Measurements from ENCODE around the gene PLEKHA5.
"Not testable (repeated sequence)": the region's sequence is repeated elsewhere in the genome, so short reads cannot be mapped to it uniquely, and the experiment has no call there.

The PLEKHA5 gene

GRCh38 chr12:19409376-19409775, 279.8 kb downstream of the PLEKHA5 start:
- Histone ChIP-seq H3K36me3 (ENCODE audit: control insufficient read depth, insufficient read depth, low read length) (no peaks in the 10 kb centered on the region), H3K27me3 (ENCODE audit: control insufficient read depth, insufficient read depth, low read length) (no peaks in the 10 kb centered on the region), H3K4me3 (ENCODE audit: low read depth, low read length) (no peak overlapping the region), H3K9ac (ENCODE audit: low read depth, low read length) (no peak overlapping the region), H3K9me3 (ENCODE audit: control insufficient read depth, insufficient read depth, low read length) (no peaks in the 10 kb centered on the region), H3K4me1 (ENCODE audit: control insufficient read depth, insufficient read depth, low read length) (peaks cover 38% of the 10 kb centered on the region), H3K27ac (ENCODE audit: low read depth, low read length) (peak overlapping the region; percentile 85)

- H3K27ac ChIP-seq (ENCODE audit: low read depth, low read length) = peak overlapping the region; percentile 85
- no peak overlapping the region for H3K9ac ChIP-seq (ENCODE audit: low read depth, low read length)
- peaks cover 38% of the 10 kb centered on the region for H3K4me1 ChIP-seq (ENCODE audit: control insufficient read depth, insufficient read depth, low read length)
- H3K9me3 ChIP-seq (ENCODE audit: control insufficient read depth, insufficient read depth, low read length) = no peaks in the 10 kb centered on the region
- peak overlapping the region; percentile 13; the same call in 1 of the 2 replicates for H3K4me3 ChIP-seq (ENCODE audit: low read depth, low read length)
- no peaks in the 10 kb centered on the region for H3K27me3 ChIP-seq (ENCODE audit: control insufficient read depth, insufficient read depth, low read length)
- H3K36me3 ChIP-seq (ENCODE audit: control insufficient read depth, insufficient read depth, low read length) = no peaks in the 10 kb centered on the region
Observed at GRCh38 chr12:19410211-19410610, 280.7 kb downstream of the PLEKHA5 start.

GRCh38 chr12:19410629-19411185, 281.2 kb downstream of the PLEKHA5 start:
- Histone ChIP-seq H3K9me3 (ENCODE audit: control insufficient read depth, insufficient read depth, low read length) (no peaks in the 10 kb centered on the region), H3K27me3 (ENCODE audit: control insufficient read depth, insufficient read depth, low read length) (no peaks in the 10 kb centered on the region), H3K4me3 (ENCODE audit: low read depth, low read length) (peak overlapping the region; percentile 13), H3K4me1 (ENCODE audit: control insufficient read depth, insufficient read depth, low read length) (peaks cover 38% of the 10 kb centered on the region), H3K36me3 (ENCODE audit: control insufficient read depth, insufficient read depth, low read length) (no peaks in the 10 kb centered on the region), H3K27ac (ENCODE audit: low read depth, low read length) (peak overlapping the region; percentile 85), H3K9ac (ENCODE audit: low read depth, low read length) (no peak overlapping the region)

GRCh38 chr12:19411234-19412204, 282.0 kb downstream of the PLEKHA5 start:
- Histone ChIP-seq H3K4me1 (ENCODE audit: control insufficient read depth, insufficient read depth, low read length) (peaks cover 38% of the 10 kb centered on the region), H3K27ac (ENCODE audit: low read depth, low read length) (peak overlapping the region; percentile 85), H3K9ac (ENCODE audit: low read depth, low read length) (no peak overlapping the region), H3K9me3 (ENCODE audit: control insufficient read depth, insufficient read depth, low read length) (no peaks in the 10 kb centered on the region), H3K4me3 (ENCODE audit: low read depth, low read length) (0 out of 2 replicates have a peak overlapping the region, but pooled peaks have one; percentile 13), H3K27me3 (ENCODE audit: control insufficient read depth, insufficient read depth, low read length) (no peaks in the 10 kb centered on the region), H3K36me3 (ENCODE audit: control insufficient read depth, insufficient read depth, low read length) (no peaks in the 10 kb centered on the region)

- no peak overlapping the region for H3K9ac ChIP-seq (ENCODE audit: low read depth, low read length)
- H3K9me3 ChIP-seq (ENCODE audit: control insufficient read depth, insufficient read depth, low read length) = no peaks in the 10 kb centered on the region
- no peak overlapping the region for H3K4me3 ChIP-seq (ENCODE audit: low read depth, low read length)
- H3K27me3 ChIP-seq (ENCODE audit: control insufficient read depth, insufficient read depth, low read length) = no peaks in the 10 kb centered on the region
- H3K4me1 ChIP-seq (ENCODE audit: control insufficient read depth, insufficient read depth, low read length) = peaks cover 38% of the 10 kb centered on the region
- no peaks in the 10 kb centered on the region for H3K36me3 ChIP-seq (ENCODE audit: control insufficient read depth, insufficient read depth, low read length)
- H3K27ac ChIP-seq (ENCODE audit: low read depth, low read length) = peak overlapping the region; percentile 35
Observed at GRCh38 chr12:19412844-19413243, 283.3 kb downstream of the PLEKHA5 start.

- not testable (repeated sequence) for H3K27me3 ChIP-seq (ENCODE audit: control insufficient read depth, insufficient read depth, low read length); H3K36me3 ChIP-seq (ENCODE audit: control insufficient read depth, insufficient read depth, low read length); H3K4me3 ChIP-seq (ENCODE audit: low read depth, low read length); H3K27ac ChIP-seq (ENCODE audit: low read depth, low read length); H3K9me3 ChIP-seq (ENCODE audit: control insufficient read depth, insufficient read depth, low read length); H3K9ac ChIP-seq (ENCODE audit: low read depth, low read length)
- H3K4me1 ChIP-seq (ENCODE audit: control insufficient read depth, insufficient read depth, low read length) = peaks cover 38% of the 10 kb centered on the region
Observed at GRCh38 chr12:19413582-19413981, 284.0 kb downstream of the PLEKHA5 start.

GRCh38 chr12:19415563-19415962, 286.0 kb downstream of the PLEKHA5 start:
- H3K36me3 ChIP-seq (ENCODE audit: control insufficient read depth, insufficient read depth, low read length) = no peaks in the 10 kb centered on the region
- no peaks in the 10 kb centered on the region for H3K27me3 ChIP-seq (ENCODE audit: control insufficient read depth, insufficient read depth, low read length)
- no peak overlapping the region for H3K27ac ChIP-seq (ENCODE audit: low read depth, low read length)
- no peak overlapping the region for H3K9ac ChIP-seq (ENCODE audit: low read depth, low read length)
- no peaks in the 10 kb centered on the region for H3K9me3 ChIP-seq (ENCODE audit: control insufficient read depth, insufficient read depth, low read length)
- H3K4me3 ChIP-seq (ENCODE audit: low read depth, low read length) = no peak overlapping the region
- peaks cover 22% of the 10 kb centered on the region for H3K4me1 ChIP-seq (ENCODE audit: control insufficient read depth, insufficient read depth, low read length)

GRCh38 chr12:19419086-19419485, 289.6 kb downstream of the PLEKHA5 start:
- no peak overlapping the region for H3K27ac ChIP-seq (ENCODE audit: low read depth, low read length)
- H3K4me1 ChIP-seq (ENCODE audit: control insufficient read depth, insufficient read depth, low read length) = no peaks in the 10 kb centered on the region
- no peaks in the 10 kb centered on the region for H3K27me3 ChIP-seq (ENCODE audit: control insufficient read depth, insufficient read depth, low read length)
- no peak overlapping the region for H3K4me3 ChIP-seq (ENCODE audit: low read depth, low read length)
- H3K9me3 ChIP-seq (ENCODE audit: control insufficient read depth, insufficient read depth, low read length) = no peaks in the 10 kb centered on the region
- H3K36me3 ChIP-seq (ENCODE audit: control insufficient read depth, insufficient read depth, low read length) = no peaks in the 10 kb centered on the region
- H3K9ac ChIP-seq (ENCODE audit: low read depth, low read length) = no peak overlapping the region

- Histone ChIP-seq H3K36me3 (ENCODE audit: control insufficient read depth, insufficient read depth, low read length) (no peaks in the 10 kb centered on the region), H3K27ac (ENCODE audit: low read depth, low read length) (no peak overlapping the region), H3K9me3 (ENCODE audit: control insufficient read depth, insufficient read depth, low read length) (no peaks in the 10 kb centered on the region), H3K27me3 (ENCODE audit: control insufficient read depth, insufficient read depth, low read length) (no peaks in the 10 kb centered on the region), H3K4me3 (ENCODE audit: low read depth, low read length) (no peak overlapping the region), H3K4me1 (ENCODE audit: control insufficient read depth, insufficient read depth, low read length) (no peaks in the 10 kb centered on the region), H3K9ac (ENCODE audit: low read depth, low read length) (no peak overlapping the region)
Observed at GRCh38 chr12:19421503-19422282, 292.2 kb downstream of the PLEKHA5 start.

GRCh38 chr12:19423166-19423930, 293.8 kb downstream of the PLEKHA5 start:
- no peak overlapping the region for H3K9ac ChIP-seq (ENCODE audit: low read depth, low read length)
- no peak overlapping the region for H3K27ac ChIP-seq (ENCODE audit: low read depth, low read length)
- no peaks in the 10 kb centered on the region for H3K36me3 ChIP-seq (ENCODE audit: control insufficient read depth, insufficient read depth, low read length)
- no peaks in the 10 kb centered on the region for H3K27me3 ChIP-seq (ENCODE audit: control insufficient read depth, insufficient read depth, low read length)
- no peaks in the 10 kb centered on the region for H3K9me3 ChIP-seq (ENCODE audit: control insufficient read depth, insufficient read depth, low read length)
- H3K4me3 ChIP-seq (ENCODE audit: low read depth, low read length) = no peak overlapping the region
- H3K4me1 ChIP-seq (ENCODE audit: control insufficient read depth, insufficient read depth, low read length) = no peaks in the 10 kb centered on the region

All from HUES48 (cell line).